HepG2 (cell line): ENCODE measurements around the gene TAF6L. TPM values are rescaled to one million over a fixed set of nuclear protein-coding genes. Genes with fewer than 3 reads are reported as not detected.

Source experiments
- microRNA-seq: library from miRNA; unstranded; fragments of <30 nt; microRNA quantifications from one replicate; pipeline ENCODE4, GENCODE V29; 2020
- polyA plus RNA-seq, 8 experiments: library from polyadenylated mRNA; depleted of rRNA in 3 of 8; stranded (reverse) in 7 of 8; unstranded in 1 of 8; fragments of >200 nt; fragmentation: Illumina TruSeq in 4 of 8; extraction: Trizol in 4 of 8; gene quantifications; 2 replicates each; pipeline versions ENCODE4 v1.2.1 to v1.2.3, GENCODE V29; 2011 to 2016; ENCODE audit warnings: low read depth in 4 of 8, missing spikeins in 1 of 8, mixed read lengths in 1 of 8; ENCODE audit not compliant: insufficient read depth in 1 of 8
- small RNA-seq, 3 experiments: library from RNA; depleted of rRNA; stranded (forward); fragments of <200 nt; gene quantifications; one replicate each; pipeline ENCODE3, GENCODE V24; 2012; ENCODE audit warnings: low read depth in 2 of 3, low replicate concordance in 1 of 3; ENCODE audit not compliant: insufficient read length in 3 of 3, insufficient read depth in 2 of 3
- total RNA-seq, 5 experiments: library from RNA; depleted of rRNA; stranded (reverse); fragments of >200 nt; fragmentation: Illumina TruSeq; extraction: Trizol; gene quantifications; 2 replicates each; pipeline ENCODE4 v1.2.3, GENCODE V29; 2016; ENCODE audit warnings: low read depth in 1 of 5

Gene TAF6L
- total and polyA plus RNA-seq, 2 of the 13 experiments (the other 11 are each of a cell fraction or from before 2014, with no cell fraction given), result 12.6 to 19.4 TPM

Small RNAs within 50 kb of the gene (microRNA-seq; reads per million reads assigned to microRNA genes)
- 0.85 reads per million for gene MIR6514
- not detected for gene MIR6748

Small RNAs within 50 kb of the gene (small RNA-seq; reads per million reads assigned to genes)
- gene MIR6514, result 0 to 3.9 (median 0.65) reads per million in 3 experiments
- 0 reads per million in 3 experiments for gene RNU6-118P

Other genes starting within 250 kb of the TAF6L start
Only the 30 nearest of the 31 such genes appear.
- gene AHNAK, start 224.6 kb upstream of the TAF6L start, total RNA-seq (2016; rRNA removed; fragmentation: Illumina TruSeq; extraction: Trizol), result 25.0 and 40.6 TPM in 2 replicates
- gene AHNAK, start 224.6 kb upstream of the TAF6L start, polyA plus RNA-seq (2011; rRNA removed), result 22.8 and 23.4 TPM in 2 replicates
- gene EEF1G, start 197.5 kb upstream of the TAF6L start, total RNA-seq (2016; rRNA removed; fragmentation: Illumina TruSeq; extraction: Trizol), result 1,787 and 2,092 TPM in 2 replicates
- gene EEF1G, start 197.5 kb upstream of the TAF6L start, polyA plus RNA-seq (2011; rRNA removed), result 1,819 and 2,144 TPM in 2 replicates
- 8.5 and 9.7 TPM in 2 replicates for gene TUT1, start 179.9 kb upstream of the TAF6L start, total RNA-seq (2016; rRNA removed; fragmentation: Illumina TruSeq; extraction: Trizol)
- gene TUT1, start 179.9 kb upstream of the TAF6L start, polyA plus RNA-seq (2011; rRNA removed), result 14.3 and 17.5 TPM in 2 replicates
- 58.1 and 70.0 TPM in 2 replicates for gene MTA2, start 169.5 kb upstream of the TAF6L start, total RNA-seq (2016; rRNA removed; fragmentation: Illumina TruSeq; extraction: Trizol)
- 14.0 and 16.8 TPM in 2 replicates for gene MTA2, start 169.5 kb upstream of the TAF6L start, polyA plus RNA-seq (2011; rRNA removed)
- 4.6 and 10.6 TPM in 2 replicates for gene EML3, start 158.6 kb upstream of the TAF6L start, total RNA-seq (2016; rRNA removed; fragmentation: Illumina TruSeq; extraction: Trizol)
- gene EML3, start 158.6 kb upstream of the TAF6L start, polyA plus RNA-seq (2011; rRNA removed), result 12.3 and 16.6 TPM in 2 replicates
- gene ROM1, start 158.1 kb upstream of the TAF6L start, total RNA-seq (2016; rRNA removed; fragmentation: Illumina TruSeq; extraction: Trizol), result 1.8 and 2.4 TPM in 2 replicates
- gene ROM1, start 158.1 kb upstream of the TAF6L start, polyA plus RNA-seq (2011; rRNA removed), result 1.2 and 1.6 TPM in 2 replicates
- gene B3GAT3, start 149.4 kb upstream of the TAF6L start, total RNA-seq (2016; rRNA removed; fragmentation: Illumina TruSeq; extraction: Trizol), result 8.4 and 21.3 TPM in 2 replicates
- gene B3GAT3, start 149.4 kb upstream of the TAF6L start, polyA plus RNA-seq (2011; rRNA removed), result 26.1 and 40.4 TPM in 2 replicates
- gene GANAB, start 124.8 kb upstream of the TAF6L start, total RNA-seq (2016; rRNA removed; fragmentation: Illumina TruSeq; extraction: Trizol), result 50.8 and 99.5 TPM in 2 replicates
- 234 and 251 TPM in 2 replicates for gene GANAB, start 124.8 kb upstream of the TAF6L start, polyA plus RNA-seq (2011; rRNA removed)
- 11.3 and 13.2 TPM in 2 replicates for gene INTS5, start 118.1 kb upstream of the TAF6L start, total RNA-seq (2016; rRNA removed; fragmentation: Illumina TruSeq; extraction: Trizol)
- gene INTS5, start 118.1 kb upstream of the TAF6L start, polyA plus RNA-seq (2011; rRNA removed), result 5.7 and 7.8 TPM in 2 replicates
- 91.8 and 109 TPM in 2 replicates for gene C11orf98, start 106.2 kb upstream of the TAF6L start, total RNA-seq (2016; rRNA removed; fragmentation: Illumina TruSeq; extraction: Trizol)
- 30.4 and 40.9 TPM in 2 replicates for gene C11orf98, start 106.2 kb upstream of the TAF6L start, polyA plus RNA-seq (2011; rRNA removed)
- gene CSKMT, start 106.1 kb upstream of the TAF6L start, total RNA-seq (2016; rRNA removed; fragmentation: Illumina TruSeq; extraction: Trizol), result 9.9 and 31.8 TPM in 2 replicates
- gene CSKMT, start 106.1 kb upstream of the TAF6L start, polyA plus RNA-seq (2011; rRNA removed), result 7.6 and 9.8 TPM in 2 replicates
- gene UQCC3, start 99.7 kb upstream of the TAF6L start, total RNA-seq (2016; rRNA removed; fragmentation: Illumina TruSeq; extraction: Trizol), result 12.1 and 16.0 TPM in 2 replicates
- 7.7 and 8.4 TPM in 2 replicates for gene UQCC3, start 99.7 kb upstream of the TAF6L start, polyA plus RNA-seq (2011; rRNA removed)
- 1.4 and 3.7 TPM in 2 replicates for gene LBHD1, start 99.1 kb upstream of the TAF6L start, total RNA-seq (2016; rRNA removed; fragmentation: Illumina TruSeq; extraction: Trizol)
- gene LBHD1, start 99.1 kb upstream of the TAF6L start, polyA plus RNA-seq (2011; rRNA removed), result 3.2 and 3.6 TPM in 2 replicates
- gene UBXN1, start 92.3 kb upstream of the TAF6L start, total RNA-seq (2016; rRNA removed; fragmentation: Illumina TruSeq; extraction: Trizol), result 52.4 and 58.9 TPM in 2 replicates
- gene UBXN1, start 92.3 kb upstream of the TAF6L start, polyA plus RNA-seq (2011; rRNA removed), result 47.1 and 47.5 TPM in 2 replicates
- 0.11 TPM in 1 of 2 replicates, not detected in the other for gene LRRN4CL, start 81.9 kb upstream of the TAF6L start, total RNA-seq (2016; rRNA removed; fragmentation: Illumina TruSeq; extraction: Trizol)
- gene LRRN4CL, start 81.9 kb upstream of the TAF6L start, polyA plus RNA-seq (2011; rRNA removed), result 0.04 TPM in 1 of 2 replicates, not detected in the other
- gene BSCL2, start 64.0 kb upstream of the TAF6L start, total RNA-seq (2016; rRNA removed; fragmentation: Illumina TruSeq; extraction: Trizol), result 10.2 and 21.1 TPM in 2 replicates
- 19.5 and 22.6 TPM in 2 replicates for gene BSCL2, start 64.0 kb upstream of the TAF6L start, polyA plus RNA-seq (2011; rRNA removed)
- not detected in 2 replicates for gene GNG3, start 63.7 kb upstream of the TAF6L start, total RNA-seq (2016; rRNA removed; fragmentation: Illumina TruSeq; extraction: Trizol)
- gene GNG3, start 63.7 kb upstream of the TAF6L start, polyA plus RNA-seq (2011; rRNA removed), result not detected in 2 replicates
- 8.4 and 9.6 TPM in 2 replicates for gene HNRNPUL2, start 43.9 kb upstream of the TAF6L start, total RNA-seq (2016; rRNA removed; fragmentation: Illumina TruSeq; extraction: Trizol)
- gene HNRNPUL2, start 43.9 kb upstream of the TAF6L start, polyA plus RNA-seq (2011; rRNA removed), result 9.6 TPM in 2 replicates
- gene TTC9C, start 42.9 kb upstream of the TAF6L start, total RNA-seq (2016; rRNA removed; fragmentation: Illumina TruSeq; extraction: Trizol), result 36.4 and 42.5 TPM in 2 replicates
- 28.0 and 29.1 TPM in 2 replicates for gene TTC9C, start 42.9 kb upstream of the TAF6L start, polyA plus RNA-seq (2011; rRNA removed)
- gene ZBTB3, start 17.2 kb upstream of the TAF6L start, total RNA-seq (2016; rRNA removed; fragmentation: Illumina TruSeq; extraction: Trizol), result 4.0 and 5.2 TPM in 2 replicates
- 3.1 and 3.4 TPM in 2 replicates for gene ZBTB3, start 17.2 kb upstream of the TAF6L start, polyA plus RNA-seq (2011; rRNA removed)
- gene POLR2G, start 9.8 kb upstream of the TAF6L start, total RNA-seq (2016; rRNA removed; fragmentation: Illumina TruSeq; extraction: Trizol), result 97.6 and 116 TPM in 2 replicates
- 85.9 and 97.1 TPM in 2 replicates for gene POLR2G, start 9.8 kb upstream of the TAF6L start, polyA plus RNA-seq (2011; rRNA removed)
- gene TMEM179B, start 16.0 kb downstream of the TAF6L start, total RNA-seq (2016; rRNA removed; fragmentation: Illumina TruSeq; extraction: Trizol), result 11.4 and 24.8 TPM in 2 replicates
- 25.7 and 31.5 TPM in 2 replicates for gene TMEM179B, start 16.0 kb downstream of the TAF6L start, polyA plus RNA-seq (2011; rRNA removed)
- 18.0 and 24.9 TPM in 2 replicates for gene TMEM223, start 20.6 kb downstream of the TAF6L start, total RNA-seq (2016; rRNA removed; fragmentation: Illumina TruSeq; extraction: Trizol)
- 19.5 TPM in 2 replicates for gene TMEM223, start 20.6 kb downstream of the TAF6L start, polyA plus RNA-seq (2011; rRNA removed)
- 26.2 and 30.9 TPM in 2 replicates for gene NXF1, start 34.0 kb downstream of the TAF6L start, total RNA-seq (2016; rRNA removed; fragmentation: Illumina TruSeq; extraction: Trizol)
- 30.4 and 39.7 TPM in 2 replicates for gene NXF1, start 34.0 kb downstream of the TAF6L start, polyA plus RNA-seq (2011; rRNA removed)
- 26.9 and 29.2 TPM in 2 replicates for gene STX5, start 60.7 kb downstream of the TAF6L start, total RNA-seq (2016; rRNA removed; fragmentation: Illumina TruSeq; extraction: Trizol)
- gene STX5, start 60.7 kb downstream of the TAF6L start, polyA plus RNA-seq (2011; rRNA removed), result 30.0 and 36.6 TPM in 2 replicates
- gene TEX54, start 61.4 kb downstream of the TAF6L start, total RNA-seq (2016; rRNA removed; fragmentation: Illumina TruSeq; extraction: Trizol), result not detected in 2 replicates
- not detected in 2 replicates for gene TEX54, start 61.4 kb downstream of the TAF6L start, polyA plus RNA-seq (2011; rRNA removed)
- 68.4 and 83.3 TPM in 2 replicates for gene WDR74, start 68.2 kb downstream of the TAF6L start, total RNA-seq (2016; rRNA removed; fragmentation: Illumina TruSeq; extraction: Trizol)
- 77.0 and 84.6 TPM in 2 replicates for gene WDR74, start 68.2 kb downstream of the TAF6L start, polyA plus RNA-seq (2011; rRNA removed)
- gene SLC3A2, start 109.5 kb downstream of the TAF6L start, total RNA-seq (2016; rRNA removed; fragmentation: Illumina TruSeq; extraction: Trizol), result 94.8 and 213 TPM in 2 replicates
- gene SLC3A2, start 109.5 kb downstream of the TAF6L start, polyA plus RNA-seq (2011; rRNA removed), result 225 and 226 TPM in 2 replicates
- not detected in 2 replicates for gene CHRM1, start 150.0 kb downstream of the TAF6L start, total RNA-seq (2016; rRNA removed; fragmentation: Illumina TruSeq; extraction: Trizol)
- gene CHRM1, start 150.0 kb downstream of the TAF6L start, polyA plus RNA-seq (2011; rRNA removed), result not detected in 2 replicates
- not detected in 2 replicates for gene SLC22A6, start 213.6 kb downstream of the TAF6L start, total RNA-seq (2016; rRNA removed; fragmentation: Illumina TruSeq; extraction: Trizol)
- gene SLC22A6, start 213.6 kb downstream of the TAF6L start, polyA plus RNA-seq (2011; rRNA removed), result not detected in 2 replicates